NB4 (cell line): Measurements from ENCODE around the gene TMEM179B.
"Not testable (repeated sequence)": the region's sequence is repeated elsewhere in the genome, so short reads cannot be mapped to it uniquely, and the experiment has no call there.

Source experiments
- DNase-seq: peaks from one replicate; pipeline ENCODE4 v3.0.0; 2010; ENCODE audit warnings: low read depth
- H3K4me3 ChIP-seq: one replicate; pipeline ENCODE4 v1.5.1; 2011; ENCODE audit warnings: mild to moderate bottlenecking, low read depth, low read length, moderate library complexity
- CTCF ChIP-seq: IDR thresholded peaks from one replicate; pipeline ENCODE4 v1.5.1; 2012; ENCODE audit warnings: low read depth, low read length
- MAX ChIP-seq: IDR thresholded peaks from 2 replicates; pipeline ENCODE4 v1.6.1; 2011; ENCODE audit warnings: low read depth, low read length
- MYC ChIP-seq: IDR thresholded peaks from 2 replicates; pipeline ENCODE4 v1.6.1; 2011; ENCODE audit warnings: low read depth, low read length
- POLR2A ChIP-seq: IDR thresholded peaks from 2 replicates; pipeline ENCODE4 v1.6.1; 2011; ENCODE audit warnings: mild to moderate bottlenecking; ENCODE audit not compliant: insufficient read length; ENCODE audit errors: extremely low read depth

The TMEM179B gene

GRCh38 chr11:62753736-62754603 is 33.2 kb upstream of the TMEM179B start, which contains the start of gene ZBTB3:
Gene ZBTB3, minus strand, starts transcription at chr11:62754160. Its CDS starts 496 bp downstream, at chr11:62753664.
- DNase-seq, result peak; percentile 100
- peak; percentile 72; the same call in 1 of the 2 replicates for TF ChIP-seq MAX
- TF ChIP-seq CTCF, result no peak
- peak; percentile 58; the same call in 1 of the 2 replicates for TF ChIP-seq MYC
- TF ChIP-seq POLR2A, result peak; percentile 97
- peak within 1 kb of the TSS; percentile 92 for H3K4me3 ChIP-seq

- DNase-seq, result no peak
- TF ChIP-seq CTCF (no peak), POLR2A (no peak), MYC (no peak), MAX (no peak)
- H3K4me3 ChIP-seq, result no peak overlapping the region
Measured at GRCh38 chr11:62755086-62755615, 32.1 kb upstream of the TMEM179B start.

GRCh38 chr11:62757846-62758788 is 29.1 kb upstream of the TMEM179B start:
- no peak for TF ChIP-seq MYC
- no peak for TF ChIP-seq MAX
- no peak for TF ChIP-seq CTCF
- no peak for TF ChIP-seq POLR2A
- no peak overlapping the region for H3K4me3 ChIP-seq
- no peak for DNase-seq

- DNase-seq, H3K4me3 ChIP-seq: not testable (repeated sequence)
Measured at GRCh38 chr11:62760867-62761227, 26.4 kb upstream of the TMEM179B start.

GRCh38 chr11:62770778-62771143 is 16.4 kb upstream of the TMEM179B start:
- no peak for DNase-seq

GRCh38 chr11:62771144-62772021 is 15.8 kb upstream of the TMEM179B start, which contains the start of gene TAF6L:
Gene TAF6L, plus strand, starts transcription at chr11:62771396. Its CDS starts 4,388 bp downstream, at chr11:62775784.
- peak; percentile 71 for TF ChIP-seq POLR2A
- 0 out of 2 replicates have a peak, but pooled peaks have one; percentile 12 for TF ChIP-seq MYC
- peak; percentile 90 for TF ChIP-seq MAX
- no peak for TF ChIP-seq CTCF
- peak within 1 kb of the TSS; percentile 87 for H3K4me3 ChIP-seq
- peak; percentile 98 for DNase-seq

More at GRCh38 chr11:62770778-62771143, 16.4 kb upstream of the TMEM179B start:
- H3K4me3 ChIP-seq, result peak overlapping the region; percentile 87
- TF ChIP-seq MYC (peak; percentile 21; the same call in 1 of the 2 replicates), POLR2A (no peak)
